Mesenchymal stem cell (in vitro differentiated cells and primary cell): ENCODE data around the gene C17orf67.

Experiments
- DNase-seq: peaks from one replicate; pipeline ENCODE4 v3.0.0-alpha.2; 2013
- H2AFZ ChIP-seq: one replicate; pipeline ENCODE4 v1.6.1; 2013; ENCODE audit warnings: low read depth, mild to moderate bottlenecking, control low read depth, inconsistent platforms, low read length, moderate library complexity
- H2AK5ac ChIP-seq: 2 replicates; pipeline ENCODE4 v1.6.1; 2013; ENCODE audit warnings: low read length, moderate library complexity, mild to moderate bottlenecking, inconsistent platforms; ENCODE audit not compliant: severe bottlenecking
- H2BK120ac ChIP-seq: one replicate; pipeline ENCODE4 v1.6.1; 2013; ENCODE audit warnings: low read depth, mild to moderate bottlenecking, inconsistent platforms, low read length, moderate library complexity
- H2BK12ac ChIP-seq, 2 experiments: one replicate each; pipeline ENCODE4 v1.6.1; 2013; ENCODE audit warnings: inconsistent platforms in 2 of 2, low read length in 2 of 2, mild to moderate bottlenecking in 2 of 2, moderate library complexity in 2 of 2, control low read depth in 1 of 2
- H2BK15ac ChIP-seq: one replicate; pipeline ENCODE4 v1.6.1; 2013; ENCODE audit warnings: mild to moderate bottlenecking, low read depth, inconsistent platforms; ENCODE audit not compliant: poor library complexity, severe bottlenecking
- H2BK5ac ChIP-seq: 2 replicates; pipeline ENCODE4 v1.6.1; 2013; ENCODE audit warnings: low read depth, mild to moderate bottlenecking, low read length, control low read depth, inconsistent platforms; ENCODE audit not compliant: poor library complexity, severe bottlenecking
- H3K14ac ChIP-seq, 2 experiments: one replicate each; pipeline ENCODE4 v1.6.1; 2013; ENCODE audit warnings: inconsistent platforms in 2 of 2, low read length in 2 of 2, control low read depth in 1 of 2, mild to moderate bottlenecking in 1 of 2, moderate library complexity in 1 of 2
- H3K18ac ChIP-seq, 2 experiments: one replicate each; pipeline ENCODE4 v1.6.1; 2013; ENCODE audit warnings: inconsistent platforms in 2 of 2, low read length in 2 of 2, control low read depth in 1 of 2, low read depth in 1 of 2, mild to moderate bottlenecking in 1 of 2
- H3K23ac ChIP-seq, 2 experiments: one replicate each; pipeline ENCODE4 v1.6.1; 2013; ENCODE audit warnings: inconsistent platforms in 2 of 2, low read length in 2 of 2, mild to moderate bottlenecking in 2 of 2, moderate library complexity in 2 of 2, control low read depth in 1 of 2
- H3K27ac ChIP-seq: 2 replicates; pipeline ENCODE4 v1.5.1; 2013; ENCODE audit warnings: mild to moderate bottlenecking, moderate library complexity, low read length, control low read depth, inconsistent platforms; ENCODE audit not compliant: poor library complexity, severe bottlenecking
- H3K27me3 ChIP-seq, 2 experiments: 2 replicates each; pipeline versions ENCODE4 v1.6.1 to v1.7.0; 2013; ENCODE audit warnings: low read length in 2 of 2, mild to moderate bottlenecking in 2 of 2, moderate library complexity in 2 of 2, control low read depth in 1 of 2, inconsistent platforms in 1 of 2; ENCODE audit not compliant: control insufficient read depth in 1 of 2, insufficient read depth in 1 of 2
- H3K36me3 ChIP-seq, 2 experiments: 2 replicates each; pipeline versions ENCODE4 v1.6.1 to v1.7.0; 2013; ENCODE audit warnings: low read length in 2 of 2, control low read depth in 1 of 2, inconsistent platforms in 1 of 2, low read depth in 1 of 2, mild to moderate bottlenecking in 1 of 2; ENCODE audit not compliant: insufficient read depth in 2 of 2, control insufficient read depth in 1 of 2
- H3K4ac ChIP-seq, 2 experiments: one replicate each; pipeline ENCODE4 v1.6.1; 2013; ENCODE audit warnings: inconsistent platforms in 2 of 2, low read length in 2 of 2, mild to moderate bottlenecking in 2 of 2, moderate library complexity in 2 of 2, control low read depth in 1 of 2, low read depth in 1 of 2
- H3K4me1 ChIP-seq: 2 replicates; pipeline ENCODE4 v1.6.1; 2013; ENCODE audit warnings: low read depth, low read length, control low read depth; ENCODE audit not compliant: control insufficient read depth, insufficient read depth
- H3K4me2 ChIP-seq: 2 replicates; pipeline ENCODE4 v1.6.1; 2013; ENCODE audit warnings: low read length, mild to moderate bottlenecking, inconsistent platforms; ENCODE audit not compliant: poor library complexity, severe bottlenecking
- H3K4me3 ChIP-seq, 2 experiments: 2 replicates each; pipeline versions ENCODE4 v1.5.1 to v1.7.0; 2013; ENCODE audit warnings: low read length in 2 of 2, mild to moderate bottlenecking in 2 of 2, control low read depth in 1 of 2, low read depth in 1 of 2; ENCODE audit not compliant: insufficient read depth in 1 of 2
- H3K79me1 ChIP-seq: replicated peaks from 2 replicates; pipeline ENCODE4 v1.6.1; 2013; ENCODE audit warnings: mild to moderate bottlenecking, control low read depth, low read length, inconsistent platforms; ENCODE audit not compliant: poor library complexity, severe bottlenecking
- H3K9ac ChIP-seq: 2 replicates; pipeline ENCODE4 v1.7.0; 2013; ENCODE audit warnings: mild to moderate bottlenecking, low read length, moderate library complexity
- H3K9me3 ChIP-seq: 2 replicates; pipeline ENCODE4 v1.7.0; 2013; ENCODE audit warnings: mild to moderate bottlenecking, low read length; ENCODE audit not compliant: control insufficient read depth
- H4K8ac ChIP-seq: one replicate; pipeline ENCODE4 v1.6.1; 2013; ENCODE audit warnings: inconsistent platforms, mild to moderate bottlenecking, low read length, moderate library complexity
- H4K91ac ChIP-seq: one replicate; pipeline ENCODE4 v1.6.1; 2013; ENCODE audit warnings: mild to moderate bottlenecking, low read length, inconsistent platforms
- WGBS: methylation state at CpG from one replicate; pipeline ENCODE4 v1.1.7; 2013; ENCODE audit warnings: mixed read lengths; 5-methylcytosine and 5-hydroxymethylcytosine counted together

The C17orf67 gene

GRCh38 chr17:56861899-56862298 is 28.2 kb upstream of the C17orf67 start:
- Histone ChIP-seq H3K18ac (no peak overlapping the region), H3K9me3 (no peaks in the 10 kb centered on the region), H3K36me3 (peaks cover 3 to 32% of the 10 kb centered on the region in 2 experiments), H2AFZ (no peak overlapping the region), H2BK5ac (no peak overlapping the region), H3K23ac (no peak overlapping the region), H4K91ac (no peak overlapping the region), H2BK15ac (no peak overlapping the region), H3K9ac (no peak overlapping the region), H3K27ac (no peak overlapping the region), H3K4ac (no peak overlapping the region), H3K27me3 (no peaks in the 10 kb centered on the region), H3K4me1 (no peaks in the 10 kb centered on the region), H3K79me1 (peaks cover 2% of the 10 kb centered on the region), H2BK120ac (no peak overlapping the region), H2AK5ac (no peak overlapping the region), H2BK12ac (no peak overlapping the region), H3K4me2 (no peak overlapping the region), H3K4me3 (no peak overlapping the region), H4K8ac (no peak overlapping the region), H3K14ac (no peak overlapping the region)
- DNase-seq: no peak
- WGBS: 96% methylated on average over 3 of the region's 3 CpGs

GRCh38 chr17:56851008-56851407 is 17.3 kb upstream of the C17orf67 start:
- H3K14ac ChIP-seq: no peak overlapping the region
- H2BK120ac ChIP-seq: no peak overlapping the region
- no peak overlapping the region for H3K4me3 ChIP-seq
- no peak overlapping the region for H2BK12ac ChIP-seq
- no peaks in the 10 kb centered on the region for H3K9me3 ChIP-seq
- no peak overlapping the region for H2BK15ac ChIP-seq
- no peak overlapping the region for H3K27ac ChIP-seq
- no peak overlapping the region for H3K18ac ChIP-seq
- no peak overlapping the region for H2BK5ac ChIP-seq
- H2AFZ ChIP-seq: no peak overlapping the region
- peaks cover 8 to 38% of the 10 kb centered on the region in 2 experiments for H3K36me3 ChIP-seq
- WGBS: 100% methylated on average over 2 of the region's 3 CpGs
- no peaks in the 10 kb centered on the region for H3K79me1 ChIP-seq
- H3K23ac ChIP-seq: no peak overlapping the region
- no peak overlapping the region for H3K4ac ChIP-seq
- H3K9ac ChIP-seq: no peak overlapping the region
- no peak overlapping the region for H2AK5ac ChIP-seq
- H3K4me1 ChIP-seq: no peaks in the 10 kb centered on the region
- no peak overlapping the region for H4K91ac ChIP-seq
- DNase-seq: no peak
- no peaks in the 10 kb centered on the region for H3K27me3 ChIP-seq
- H3K4me2 ChIP-seq: no peak overlapping the region
- no peak overlapping the region for H4K8ac ChIP-seq

GRCh38 chr17:56850591-56850990 is 16.9 kb upstream of the C17orf67 start:
- H3K4me3 ChIP-seq: no peak overlapping the region
- H3K18ac ChIP-seq: no peak overlapping the region
- no peak overlapping the region for H4K91ac ChIP-seq
- 98% methylated on average over 2 of the region's 2 CpGs for WGBS
- H3K4me1 ChIP-seq: no peaks in the 10 kb centered on the region
- no peaks in the 10 kb centered on the region for H3K27me3 ChIP-seq
- H3K9ac ChIP-seq: no peak overlapping the region
- no peak overlapping the region for H3K4me2 ChIP-seq
- no peak overlapping the region for H3K23ac ChIP-seq
- no peak overlapping the region for H2BK15ac ChIP-seq
- no peak overlapping the region for H2AFZ ChIP-seq
- no peak overlapping the region for H2BK12ac ChIP-seq
- no peaks in the 10 kb centered on the region for H3K79me1 ChIP-seq
- no peak overlapping the region for H3K4ac ChIP-seq
- no peak overlapping the region for H3K27ac ChIP-seq
- no peak overlapping the region for H2BK120ac ChIP-seq
- no peak overlapping the region for H2AK5ac ChIP-seq
- no peak overlapping the region for H4K8ac ChIP-seq
- no peak overlapping the region for H3K14ac ChIP-seq
- H3K9me3 ChIP-seq: no peaks in the 10 kb centered on the region
- H2BK5ac ChIP-seq: no peak overlapping the region
- H3K36me3 ChIP-seq: peaks cover 8 to 38% of the 10 kb centered on the region in 2 experiments
- DNase-seq: no peak

- Histone ChIP-seq H4K8ac (no peak overlapping the region), H3K4me1 (no peaks in the 10 kb centered on the region), H4K91ac (no peak overlapping the region), H2BK15ac (no peak overlapping the region), H3K36me3 (peaks cover 8 to 38% of the 10 kb centered on the region in 2 experiments), H2AFZ (no peak overlapping the region), H3K4ac (no peak overlapping the region), H3K79me1 (no peaks in the 10 kb centered on the region), H3K27me3 (no peaks in the 10 kb centered on the region), H3K14ac (no peak overlapping the region), H3K4me3 (no peak overlapping the region), H3K9ac (no peak overlapping the region), H2BK5ac (no peak overlapping the region), H2AK5ac (no peak overlapping the region), H3K9me3 (no peaks in the 10 kb centered on the region), H2BK12ac (no peak overlapping the region), H2BK120ac (no peak overlapping the region), H3K27ac (no peak overlapping the region), H3K18ac (no peak overlapping the region), H3K4me2 (no peak overlapping the region), H3K23ac (no peak overlapping the region)
- DNase-seq: no peak
- WGBS: 99% methylated on average over 2 of the region's 3 CpGs
These were observed 15.4 kb upstream of the C17orf67 start for GRCh38 chr17:56849131-56849530.
